ENCODE data around the gene SLC1A5.

GRCh38 chr19:46802152-46802551 lies 13.8 kb upstream of the SLC1A5 start:
- TF ChIP-seq POLR2A (IDR thresholded peaks at IDR 0.05) (no peak), CTCF (IDR thresholded peaks at IDR 0.05) (no peak), POLR2AphosphoS5 (IDR thresholded peaks at IDR 0.05) (no peak)

Data from prostate gland (tissue), 2 donors.